GM21515 (cell line): ENCODE results near the gene ANO9.
"Not testable (repeated sequence)": the region's sequence is repeated elsewhere in the genome, so short reads cannot be mapped to it uniquely, and the experiment has no call there.

Source experiments
- ATAC-seq: cut with Tn5 transposase; IDR thresholded peaks from one replicate; pipeline ENCODE4 v1.9.1; 2021; ENCODE audit not compliant: unreplicated experiment

The ANO9 gene

DNA sequence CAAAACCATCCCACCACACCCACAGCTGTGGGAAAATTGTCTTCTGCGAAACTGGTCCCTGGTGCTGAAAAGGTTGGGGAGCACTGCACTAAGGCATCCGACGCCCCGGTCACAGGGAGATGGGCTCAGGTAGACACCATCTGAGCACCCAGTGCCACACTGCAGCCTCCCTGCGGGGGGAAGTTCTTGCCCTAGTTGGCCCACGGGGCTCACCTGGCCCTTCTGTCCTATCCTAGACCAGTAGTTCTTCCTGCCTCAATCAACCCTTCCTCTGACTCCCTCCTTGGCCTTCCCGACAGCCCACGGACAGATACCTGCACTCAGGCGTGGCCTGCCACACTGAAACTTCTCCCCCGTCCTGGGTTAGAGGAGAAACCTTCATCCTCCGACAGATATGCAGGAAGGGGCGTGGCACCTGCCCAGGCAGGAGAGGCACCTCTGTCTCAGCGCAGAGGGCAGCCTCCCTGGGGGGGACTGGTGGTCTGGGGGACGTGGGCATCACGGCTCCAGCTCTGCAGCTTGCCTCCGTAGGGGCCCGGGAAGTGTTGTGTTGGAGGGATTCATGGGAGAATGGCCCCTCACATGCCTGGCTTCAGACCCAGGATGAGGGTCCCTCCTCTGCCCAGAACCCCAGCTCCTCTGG is 4.5 kb downstream of the ANO9 start:
- no peak for ATAC-seq

DNA sequence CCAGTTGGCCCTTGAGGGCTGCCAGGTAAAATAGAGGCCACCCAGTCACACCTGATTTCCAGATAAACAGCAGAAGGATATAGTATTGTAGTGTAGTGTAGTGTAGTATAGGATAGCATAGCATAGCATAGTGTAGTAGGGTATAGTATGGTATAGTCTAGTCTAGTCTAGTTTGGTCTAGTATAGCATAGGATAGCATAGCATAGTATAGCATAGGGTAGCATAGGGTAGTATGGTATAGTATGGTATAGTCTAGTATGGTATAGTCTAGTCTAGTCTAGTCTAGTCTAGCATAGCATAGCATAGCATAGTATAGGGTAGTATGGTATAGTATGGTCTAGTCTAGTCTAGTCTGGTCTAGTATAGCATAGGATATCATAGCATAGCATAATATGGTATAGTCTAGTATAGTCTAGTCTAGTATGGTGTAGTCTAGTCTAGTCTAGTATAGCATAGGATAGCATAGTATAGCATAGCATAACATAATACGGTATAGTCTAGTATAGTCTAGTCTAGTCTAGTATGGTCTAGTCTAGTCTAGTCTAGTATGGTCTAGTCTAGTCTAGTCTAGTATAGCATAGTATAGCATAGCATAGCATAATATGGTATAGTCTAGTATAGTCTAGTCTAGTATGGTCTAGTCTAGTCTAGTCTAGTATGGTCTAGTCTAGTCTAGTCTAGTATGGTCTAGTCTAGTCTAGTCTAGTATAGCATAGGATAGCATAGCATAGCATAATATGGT is 6.6 kb downstream of the ANO9 start:
- ATAC-seq = not testable (repeated sequence)

DNA sequence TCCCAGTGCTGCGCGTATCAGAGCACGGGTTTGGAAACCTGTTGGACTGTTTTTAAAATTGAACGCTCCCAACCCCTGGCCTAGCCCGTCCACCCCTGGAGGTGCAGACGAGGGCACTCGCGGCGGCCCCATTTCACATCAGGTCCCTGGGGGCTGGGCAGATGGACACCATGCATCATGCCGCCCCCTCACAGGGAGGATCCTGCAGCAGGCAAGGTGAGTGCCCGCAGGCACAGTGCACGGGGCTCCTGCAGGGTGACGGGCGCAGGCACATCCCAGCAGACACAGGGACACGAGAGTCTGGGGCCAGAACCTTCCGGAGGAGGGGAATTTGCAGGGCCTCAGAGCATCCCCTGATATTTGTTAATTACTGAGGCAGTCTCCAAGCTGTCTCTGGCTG is 7.3 kb downstream of the ANO9 start:
- ATAC-seq = no peak

DNA sequence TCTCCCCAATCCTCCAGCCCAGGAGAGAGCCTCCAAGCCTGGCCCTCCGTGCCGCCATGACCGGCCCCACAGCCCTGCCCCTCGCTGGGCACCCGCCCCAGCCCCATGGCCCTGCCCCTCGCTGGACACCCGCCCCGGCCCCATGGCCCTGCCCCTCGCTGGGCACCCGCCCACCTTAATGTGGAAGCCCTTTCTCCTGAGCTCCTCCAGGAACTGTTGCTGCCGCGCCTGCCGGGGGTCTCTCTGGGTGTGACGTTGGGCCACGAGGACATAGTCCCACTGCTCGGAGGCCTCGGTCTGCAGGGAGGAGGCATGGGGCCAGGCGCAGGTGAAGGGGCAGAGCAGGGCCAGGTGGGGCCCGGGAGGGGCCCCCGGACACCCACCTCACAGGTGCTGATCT is 8.2 kb downstream of the ANO9 start:
- no peak for ATAC-seq

DNA sequence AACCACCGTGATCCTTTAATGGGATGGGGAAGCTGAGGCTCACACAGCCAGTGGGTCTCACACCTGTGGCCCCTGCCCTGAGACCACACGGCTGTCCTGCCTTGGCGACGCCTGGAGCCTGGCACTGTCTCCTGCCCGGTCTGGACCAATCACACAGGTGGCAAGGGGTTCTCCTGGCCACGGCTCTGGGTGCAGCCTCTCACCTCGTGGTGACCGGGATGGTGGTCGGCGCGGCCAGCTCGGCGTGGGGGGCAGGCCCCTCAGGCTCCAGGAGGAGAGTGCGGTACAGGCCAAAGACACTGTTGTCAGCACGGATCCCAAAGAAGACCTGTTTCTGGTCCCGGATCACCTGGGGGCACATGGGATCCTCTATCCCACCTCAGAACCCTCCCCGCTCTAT is 8.7 kb downstream of the ANO9 start:
- no peak for ATAC-seq

DNA sequence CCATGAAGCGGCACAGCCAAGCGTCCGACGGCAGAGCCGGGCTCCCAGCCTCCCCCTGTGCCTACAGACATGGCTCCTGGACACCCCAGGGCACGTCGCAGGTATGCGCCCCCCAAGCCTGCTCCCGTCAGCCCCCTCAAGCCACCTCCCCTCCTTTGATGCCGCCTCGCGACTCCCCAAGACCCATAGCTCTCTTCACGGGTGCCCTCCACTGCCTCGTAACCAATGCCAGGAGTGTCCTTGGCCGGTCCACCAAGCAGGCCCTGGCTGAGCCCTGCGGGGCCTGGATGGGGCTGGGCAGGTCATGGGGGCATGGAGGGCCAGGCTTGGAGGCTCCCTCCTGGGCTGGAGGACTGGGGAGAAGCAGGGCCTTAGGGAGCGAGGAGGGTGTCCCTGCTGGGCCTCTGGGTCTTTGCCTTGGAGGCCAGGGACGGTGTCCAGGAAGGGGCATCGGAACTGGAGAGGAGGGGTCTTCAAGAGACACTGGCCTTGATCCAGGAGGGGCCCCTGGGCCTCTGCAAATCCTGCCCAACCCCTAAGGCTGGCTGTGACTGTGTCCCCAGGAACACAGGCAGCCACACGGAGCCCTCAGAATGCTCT is 9.2 kb downstream of the ANO9 start:
- no peak for ATAC-seq

DNA sequence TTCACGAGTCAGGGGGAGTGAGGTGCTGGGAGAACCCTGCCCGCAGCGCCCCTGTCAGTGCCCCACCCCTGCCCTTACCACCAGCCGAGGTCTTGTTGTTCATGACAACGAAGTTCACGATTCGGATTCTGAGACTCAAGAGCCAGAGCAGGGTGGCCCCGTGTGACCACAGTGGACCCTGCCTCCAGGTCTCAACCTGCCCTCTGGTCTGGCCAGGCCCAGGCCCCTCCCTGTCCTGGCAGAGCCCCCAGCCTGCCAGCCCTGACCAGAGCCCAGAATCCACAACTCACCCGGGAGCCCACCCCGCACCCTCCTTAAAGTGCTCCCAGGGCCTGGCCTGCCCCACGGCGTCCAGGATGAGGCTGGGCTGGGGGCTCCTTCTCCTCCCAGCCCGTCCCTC is 9.9 kb downstream of the ANO9 start:
- ATAC-seq = no peak

DNA sequence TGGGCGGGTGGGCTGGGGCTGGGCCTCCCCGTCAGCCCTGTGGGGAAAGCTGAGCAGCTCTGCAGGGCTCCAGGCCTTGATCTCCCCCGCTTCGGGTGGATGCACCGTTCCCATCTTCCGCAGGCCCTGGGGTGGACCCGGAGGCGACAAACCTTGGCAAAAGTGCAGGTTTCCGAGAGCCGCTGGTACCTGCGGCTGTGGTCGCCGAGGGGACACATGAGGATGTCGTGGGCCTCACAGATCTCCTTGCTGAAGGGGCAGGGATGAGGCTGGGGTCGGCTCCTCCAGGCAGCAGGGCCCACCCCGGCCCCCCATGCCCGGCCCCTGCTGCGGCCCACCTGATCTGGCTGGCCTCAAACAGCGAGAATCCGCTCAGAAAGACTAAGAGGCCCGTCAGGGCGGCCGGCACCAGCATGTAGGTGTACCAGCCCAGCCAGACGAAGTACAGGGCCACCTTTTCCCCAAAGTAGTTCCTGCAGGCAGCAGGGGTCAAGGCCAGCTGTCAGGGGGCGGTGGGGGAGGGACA is 11.8 kb downstream of the ANO9 start:
- no peak for ATAC-seq

DNA sequence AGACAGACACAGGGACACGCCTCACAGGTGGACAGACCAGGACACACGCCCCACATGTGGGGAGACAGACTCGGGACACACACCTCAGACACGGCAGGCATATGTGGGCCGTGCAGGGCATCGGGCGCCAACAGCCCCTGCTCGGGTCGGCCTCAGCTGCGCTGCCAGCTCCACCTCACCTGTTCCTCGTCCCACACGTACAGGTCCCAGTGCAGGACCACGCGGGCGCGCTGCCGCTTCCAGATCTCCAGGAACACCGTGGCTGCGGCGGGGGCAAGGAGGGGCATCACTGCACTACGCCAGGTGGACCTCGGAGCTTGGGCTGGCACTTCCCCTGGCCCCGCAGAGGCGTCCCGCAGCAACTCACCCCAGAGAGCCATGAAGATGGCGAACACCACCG is 12.4 kb downstream of the ANO9 start:
- ATAC-seq = no peak

DNA sequence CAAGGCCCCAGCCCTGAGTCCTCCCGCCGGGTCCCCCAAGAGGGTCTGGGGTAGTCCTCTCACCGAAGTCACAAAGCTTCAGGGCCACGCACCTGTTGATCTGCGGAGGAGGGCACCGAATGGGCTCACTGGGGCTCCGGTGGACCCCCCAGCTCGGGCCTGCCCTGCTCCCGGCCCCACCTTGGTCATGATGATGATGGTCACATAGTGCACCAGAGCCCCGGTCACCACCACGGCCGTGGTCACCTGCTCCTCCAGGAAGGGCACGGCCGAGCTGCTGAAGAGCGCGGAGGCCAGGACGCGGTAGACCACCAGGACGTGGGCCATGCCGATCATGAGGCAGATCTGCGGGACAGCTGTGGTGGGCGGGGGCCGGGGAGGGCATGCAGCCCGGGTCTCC is 13.5 kb downstream of the ANO9 start:
- ATAC-seq = no peak

DNA sequence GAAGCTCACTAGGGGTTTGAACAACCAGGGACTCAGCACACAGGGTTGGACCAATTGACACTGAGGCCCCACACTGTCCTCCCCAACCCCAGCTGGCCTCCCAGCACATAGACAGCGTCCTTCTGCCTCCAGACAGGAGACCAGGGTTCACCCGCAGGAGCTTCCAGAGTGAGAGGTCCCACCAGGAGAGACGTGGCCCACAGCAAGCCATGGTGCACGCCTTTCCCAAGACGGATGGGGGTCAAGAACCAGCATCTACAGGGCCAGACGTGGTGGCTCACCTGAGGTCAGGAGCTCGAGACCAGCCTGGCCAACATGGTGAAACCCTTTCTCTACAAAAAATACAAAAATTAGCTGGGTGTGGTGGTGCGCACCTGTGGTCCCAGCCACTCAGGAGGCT is 15.0 kb downstream of the ANO9 start:
- ATAC-seq = no peak

DNA sequence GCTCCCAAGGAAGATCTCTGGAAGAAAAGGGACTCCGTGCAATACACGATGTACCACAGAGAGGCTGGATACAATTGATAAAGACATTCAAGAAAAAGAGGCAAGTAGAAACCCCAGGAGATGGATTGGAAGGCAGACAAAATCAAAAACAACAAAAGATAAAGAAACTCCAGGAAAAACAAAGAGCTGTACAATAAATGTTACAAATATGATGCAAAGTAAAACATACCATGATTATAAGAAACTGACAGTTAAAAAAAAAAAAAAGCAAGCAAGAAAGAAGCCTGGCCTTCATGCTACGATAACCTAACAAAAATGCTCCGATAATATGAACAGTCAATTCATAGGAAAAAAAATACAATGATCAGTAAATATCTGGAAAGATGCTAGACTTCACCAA is 16.5 kb downstream of the ANO9 start:
- ATAC-seq = no peak

DNA sequence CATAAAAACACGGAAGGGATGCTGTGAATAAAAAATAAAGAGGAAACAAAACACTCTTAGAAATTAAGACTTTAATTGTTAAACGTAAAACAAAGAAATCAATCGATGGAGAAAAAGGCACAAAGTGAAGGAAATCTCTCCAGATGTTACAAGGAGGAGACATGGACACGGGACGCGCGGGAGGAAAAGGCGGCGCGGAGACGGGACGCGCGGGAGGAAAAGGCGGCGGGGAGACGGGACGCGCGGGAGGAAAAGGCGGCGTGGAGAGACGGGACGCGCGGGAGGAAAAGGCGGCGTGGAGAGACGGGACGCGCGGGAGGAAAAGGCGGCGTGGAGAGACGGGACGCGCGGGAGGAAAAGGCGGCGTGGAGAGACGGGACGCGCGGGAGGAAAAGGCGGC is 17.0 kb downstream of the ANO9 start:
- ATAC-seq = not testable (repeated sequence)

DNA sequence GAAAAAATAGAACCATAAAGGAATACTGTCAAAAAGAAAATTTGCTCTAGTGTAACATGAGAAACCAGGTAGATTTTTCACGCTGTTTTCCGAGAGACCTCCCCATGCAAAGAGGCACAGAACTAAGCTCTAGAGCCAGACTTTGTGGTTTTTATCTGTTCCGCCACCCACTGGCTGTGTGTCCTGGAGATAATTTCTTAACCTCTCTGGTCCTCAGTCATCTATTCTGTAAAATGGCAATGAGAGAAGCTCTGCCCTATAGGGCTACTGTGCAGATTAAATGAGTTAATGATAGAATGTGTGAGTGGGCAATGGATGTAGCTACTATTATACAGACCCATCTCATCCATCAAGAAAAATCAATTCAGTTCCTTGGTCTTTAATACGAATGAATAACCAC is 17.6 kb downstream of the ANO9 start:
- ATAC-seq = no peak

DNA sequence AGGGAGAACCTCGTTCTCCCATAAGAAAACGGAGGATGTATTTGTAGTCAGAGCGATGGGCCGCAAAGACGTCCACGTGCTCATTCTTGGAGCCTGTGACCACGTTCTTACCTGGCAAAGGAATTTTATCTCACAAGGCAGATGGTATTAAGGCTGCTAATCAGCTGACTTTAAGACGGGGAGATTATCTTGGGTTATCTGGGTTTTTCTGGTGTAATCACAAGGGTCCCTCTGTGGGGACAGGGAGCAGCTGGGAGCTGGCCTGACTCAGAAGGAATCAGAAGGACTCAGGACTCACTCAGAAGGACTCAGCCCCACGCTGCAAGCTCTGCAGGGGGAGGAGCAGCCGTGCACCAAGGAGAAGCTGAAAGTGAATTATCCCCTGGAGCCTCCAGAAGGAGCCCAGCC is 19.6 kb downstream of the ANO9 start:
- no peak for ATAC-seq

DNA sequence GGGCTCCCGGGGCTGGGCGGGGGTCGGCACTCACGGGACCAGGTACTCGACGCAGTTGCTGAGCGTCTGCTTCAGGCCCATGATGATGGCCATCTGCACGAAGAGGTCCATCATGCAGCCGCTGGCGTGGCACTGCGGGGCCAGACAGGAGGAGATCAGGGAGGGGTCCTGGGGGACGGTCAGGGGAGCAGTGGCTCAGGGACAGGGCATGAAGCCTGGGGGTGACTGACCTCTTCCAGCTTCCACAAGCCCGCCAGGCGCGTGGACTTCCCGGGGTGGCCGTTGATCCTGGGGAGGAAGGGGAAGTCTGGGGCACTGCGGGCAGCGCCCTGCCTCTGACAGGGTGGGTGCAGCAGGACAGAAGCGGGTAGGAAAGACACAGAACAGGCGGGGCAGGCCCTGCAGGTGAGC is 20.9 kb downstream of the ANO9 start:
- no peak for ATAC-seq

DNA sequence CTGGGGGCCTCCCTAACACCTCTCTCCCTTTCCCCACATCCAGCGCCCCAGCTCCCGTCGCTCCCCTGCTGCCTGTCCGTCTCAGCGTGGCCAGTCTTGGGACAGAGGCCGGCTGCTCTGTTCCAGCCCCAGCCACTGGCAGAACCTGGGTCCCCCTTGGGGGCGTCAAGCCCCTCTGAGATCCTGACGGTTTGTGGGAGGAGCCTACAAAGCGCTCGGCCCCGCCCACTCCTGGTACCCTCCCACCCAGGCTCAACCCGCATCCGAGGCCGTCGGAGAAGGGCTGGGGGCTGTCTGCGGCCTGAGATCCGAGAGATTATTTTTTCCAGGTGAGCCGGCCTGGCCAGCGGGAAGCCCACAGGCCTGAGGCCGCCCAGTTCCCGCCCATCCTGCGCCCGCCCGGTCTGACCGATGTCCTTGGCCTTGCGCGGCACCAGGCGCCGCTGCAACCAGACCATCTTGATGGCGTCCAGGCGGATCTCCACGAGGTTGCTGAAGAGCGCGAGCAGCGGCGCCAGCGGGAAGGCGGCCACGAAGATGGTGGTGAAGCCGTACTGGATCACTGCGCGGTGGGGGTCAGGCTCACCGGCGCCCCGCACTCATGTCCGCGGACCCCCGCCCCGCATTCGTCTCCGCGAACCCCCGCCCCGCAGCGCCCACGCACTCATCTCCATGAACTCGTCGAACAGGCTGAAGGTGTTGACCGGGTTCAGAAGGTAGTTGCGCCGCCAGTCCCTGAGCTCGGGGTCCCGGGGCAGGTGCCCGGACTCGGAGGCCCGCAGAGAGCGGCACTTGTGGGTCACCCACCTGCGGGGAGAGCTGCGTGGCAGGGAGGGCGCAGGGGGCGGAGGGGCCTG is 21.5 kb downstream of the ANO9 start:
- ATAC-seq = no peak

DNA sequence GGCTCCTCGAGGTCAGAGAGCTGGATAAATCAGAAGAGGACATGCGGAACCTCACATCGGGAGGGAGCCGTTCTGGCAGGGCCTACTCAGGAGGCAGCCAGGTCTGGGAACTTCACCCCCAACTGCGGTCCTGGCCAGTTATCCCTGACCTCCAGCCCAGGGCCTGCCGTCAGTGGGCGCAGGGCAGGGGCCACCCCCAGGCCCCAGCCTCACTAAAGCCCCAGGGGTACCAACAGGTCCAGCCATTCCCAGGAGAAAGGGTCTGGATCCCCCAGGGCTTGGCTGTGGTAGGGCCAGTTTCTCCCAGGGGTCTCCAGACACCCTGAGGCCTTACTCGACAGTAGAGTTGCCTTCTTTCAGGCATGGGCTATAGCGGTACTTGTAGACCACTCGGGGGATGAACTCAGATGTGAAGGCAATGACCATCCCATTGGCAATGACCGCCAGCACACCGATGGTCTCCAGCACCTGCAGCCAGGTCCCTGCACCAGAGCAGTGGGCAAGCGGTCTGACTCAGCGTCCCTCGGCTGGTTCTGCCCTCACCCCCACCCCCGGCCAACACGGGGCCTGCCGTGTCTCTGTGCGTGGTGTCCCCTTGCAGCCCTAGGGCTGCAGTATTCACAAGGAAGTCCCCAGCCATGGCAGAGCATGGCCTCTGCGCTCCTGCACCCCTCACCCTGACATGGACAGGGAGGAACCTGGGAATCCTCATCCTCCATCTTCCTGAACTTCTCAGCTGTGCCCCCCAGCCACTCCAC is 22.4 kb downstream of the ANO9 start:
- ATAC-seq = no peak

DNA sequence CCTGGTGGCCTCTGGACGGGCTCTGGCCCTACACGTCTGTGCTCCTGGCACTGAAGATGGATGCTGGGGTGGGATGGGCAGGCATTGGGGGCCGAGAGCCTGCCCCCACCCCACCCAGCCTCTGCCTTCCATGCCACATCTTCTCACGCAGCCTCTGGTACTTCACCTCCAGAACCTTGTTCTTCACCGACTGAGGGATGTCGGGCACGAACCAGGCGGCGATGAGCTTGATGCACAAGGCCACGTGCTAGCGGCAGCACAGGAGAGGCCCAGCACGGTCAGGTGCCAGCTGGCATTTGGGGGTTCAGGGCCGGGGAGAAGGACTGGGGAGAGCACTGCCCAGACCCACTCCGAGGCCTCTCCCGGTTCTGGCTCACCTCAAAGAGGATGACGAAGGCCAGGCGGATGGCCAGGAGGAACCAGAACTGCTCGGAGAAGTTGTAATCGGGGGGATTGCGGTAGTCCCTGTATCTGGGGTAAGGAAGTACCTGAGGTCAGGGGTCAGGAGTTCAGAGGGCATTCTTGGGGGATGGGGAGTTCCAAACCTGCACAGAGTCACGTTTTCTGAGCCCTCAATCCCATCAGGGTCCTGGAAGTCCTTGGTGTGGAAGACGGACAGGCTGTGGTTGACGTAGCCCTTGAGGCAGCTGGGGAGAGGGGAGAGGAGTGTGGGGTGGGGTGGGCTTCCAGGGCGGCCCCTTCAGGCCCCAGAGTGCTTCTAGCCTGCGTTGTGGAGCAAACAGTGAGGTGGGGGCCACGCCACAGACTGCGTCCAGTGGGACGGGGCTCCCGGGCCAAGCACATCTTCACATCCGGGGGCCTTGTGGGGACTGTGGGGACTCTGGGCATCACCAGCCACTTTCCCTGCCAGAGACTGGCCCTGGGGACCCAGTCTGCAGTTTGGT is 23.2 kb downstream of the ANO9 start:
- ATAC-seq = no peak
